Endothelial cell (in vitro differentiated cells): ENCODE measurements around the gene TKFC. TPM values are rescaled to one million over a fixed set of nuclear protein-coding genes. Genes with fewer than 3 reads are reported as not detected.

Source experiments
- DNase-seq: peaks from one replicate; pipeline ENCODE4 v3.0.0; 2021; ENCODE audit warnings: low spot score
- H3K27ac Mint-ChIP-seq: one replicate; pipeline ENCODE4 v1.8.0; 2021; ENCODE audit warnings: mixed read lengths, inconsistent platforms; ENCODE audit not compliant: unreplicated experiment
- H3K27me3 Mint-ChIP-seq: one replicate; pipeline ENCODE4 v1.8.0; 2021; ENCODE audit warnings: mild to moderate bottlenecking, moderate library complexity, mixed read lengths, inconsistent platforms; ENCODE audit not compliant: unreplicated experiment
- H3K36me3 Mint-ChIP-seq: one replicate; pipeline ENCODE4 v1.8.0; 2021; ENCODE audit warnings: mild to moderate bottlenecking, low read depth, mixed read lengths, inconsistent platforms; ENCODE audit not compliant: unreplicated experiment
- H3K4me1 Mint-ChIP-seq: one replicate; pipeline ENCODE4 v1.8.0; 2021; ENCODE audit warnings: mild to moderate bottlenecking, mixed read lengths, inconsistent platforms; ENCODE audit not compliant: unreplicated experiment
- H3K4me3 Mint-ChIP-seq: one replicate; pipeline ENCODE4 v1.8.0; 2021; ENCODE audit warnings: mild to moderate bottlenecking, mixed read lengths, inconsistent platforms; ENCODE audit not compliant: unreplicated experiment
- H3K9me3 Mint-ChIP-seq: one replicate; pipeline ENCODE4 v1.8.0; 2021; ENCODE audit warnings: mixed read lengths, inconsistent platforms; ENCODE audit not compliant: unreplicated experiment
- CTCF ChIP-seq: fragments of 200-600 bp; sonication (generic); IDR thresholded peaks from one replicate; pipeline ENCODE4 v1.5.0; 2021; ENCODE audit warnings: antibody characterized with exemption; ENCODE audit not compliant: unreplicated experiment
- total RNA-seq: library from RNA; stranded (reverse); fragmentation: NEBNext Ultra II Directional; extraction: Animal tissue kit (Norgen Biotek cat#: 25700); gene quantifications from one replicate; pipeline ENCODE4 v1.2.1, GENCODE V29; 2021; ENCODE audit not compliant: unreplicated experiment

The TKFC gene
- total RNA-seq, 1 donor from 2014 or later, result 53.1 TPM

GRCh38 chr11:61358566-61358965 lies 25.5 kb downstream of the TKFC start:
- Mint-ChIP-seq H3K4me1 (peaks cover 30% of the 10 kb centered on the region), H3K27ac (no peak overlapping the region), H3K27me3 (peaks cover 15% of the 10 kb centered on the region), H3K4me3 (no peak overlapping the region), H3K9me3 (no peaks in the 10 kb centered on the region), H3K36me3 (peaks cover 8% of the 10 kb centered on the region)
- TF ChIP-seq CTCF, result no peak
- DNase-seq, result no peak

GRCh38 chr11:61359516-61359915 lies 26.5 kb downstream of the TKFC start:
- no peaks in the 10 kb centered on the region for H3K9me3 Mint-ChIP-seq
- H3K27me3 Mint-ChIP-seq, result peaks cover 14% of the 10 kb centered on the region
- peaks cover 6% of the 10 kb centered on the region for H3K36me3 Mint-ChIP-seq
- no peak for TF ChIP-seq CTCF
- DNase-seq, result no peak
- no peak overlapping the region for H3K27ac Mint-ChIP-seq
- H3K4me3 Mint-ChIP-seq, result no peak overlapping the region
- peaks cover 33% of the 10 kb centered on the region for H3K4me1 Mint-ChIP-seq

GRCh38 chr11:61361237-61361740 lies 28.3 kb downstream of the TKFC start:
- DNase-seq, result no peak
- H3K4me1 Mint-ChIP-seq, result peaks cover 33% of the 10 kb centered on the region
- H3K27ac Mint-ChIP-seq, result peak overlapping the region; percentile 89
- TF ChIP-seq CTCF, result no peak
- H3K9me3 Mint-ChIP-seq, result no peaks in the 10 kb centered on the region
- peaks cover 14% of the 10 kb centered on the region for H3K27me3 Mint-ChIP-seq
- peak overlapping the region; percentile 99 for H3K4me3 Mint-ChIP-seq
- peaks cover 6% of the 10 kb centered on the region for H3K36me3 Mint-ChIP-seq

- no peak for TF ChIP-seq CTCF
- DNase-seq, result peak; percentile 85
Observed at GRCh38 chr11:61361741-61362541, 28.9 kb downstream of the TKFC start, which contains the start of the genes CYB561A3 and TMEM138. TSS of gene CYB561A3 (minus strand) at chr11:61361882. CDS start at chr11:61356713, 5,169 bp downstream. TSS of gene TMEM138 (plus strand) at chr11:61362374. CDS start at chr11:61364391, 2,017 bp downstream.

GRCh38 chr11:61362542-61362875 lies 29.5 kb downstream of the TKFC start:
- H3K4me3 Mint-ChIP-seq, result peak overlapping the region; percentile 99
- peaks cover 14% of the 10 kb centered on the region for H3K27me3 Mint-ChIP-seq
- DNase-seq, result peak; percentile 24
- H3K9me3 Mint-ChIP-seq, result no peaks in the 10 kb centered on the region
- TF ChIP-seq CTCF, result no peak
- H3K4me1 Mint-ChIP-seq, result peaks cover 33% of the 10 kb centered on the region
- peaks cover 6% of the 10 kb centered on the region for H3K36me3 Mint-ChIP-seq
- H3K27ac Mint-ChIP-seq, result peak overlapping the region; percentile 100

More at GRCh38 chr11:61361741-61362541, 28.9 kb downstream of the TKFC start, which contains the start of the genes CYB561A3 and TMEM138:
- no peaks in the 10 kb centered on the region for H3K9me3 Mint-ChIP-seq
- H3K27ac Mint-ChIP-seq, result peak within 1 kb of the TSS; percentile 100
- H3K4me3 Mint-ChIP-seq, result peak within 1 kb of the TSS; percentile 99
- peaks cover 14% of the 10 kb centered on the region for H3K27me3 Mint-ChIP-seq
- peaks cover 6% of the 10 kb centered on the region for H3K36me3 Mint-ChIP-seq
- H3K4me1 Mint-ChIP-seq, result peaks cover 33% of the 10 kb centered on the region
